ENCODE results near the gene AKAP9.
A peak's percentile ranks its signal among the peaks of the same experiment; 100 is the strongest.

AKAP9 gene

GRCh38 chr7:91999631-92000565, 59.2 kb downstream of the AKAP9 start:
- H3K36me3 ChIP-seq (ENCODE audit: control insufficient read depth, insufficient read depth, low read length) = no peaks in the 10 kb centered on the region

GRCh38 chr7:92002720-92003119, 62.1 kb downstream of the AKAP9 start:
- Histone ChIP-seq H3K36me3 (ENCODE audit: control insufficient read depth, insufficient read depth, low read length) (no peaks in the 10 kb centered on the region), H4K8ac (ENCODE audit: low read depth, low read length) (no peak overlapping the region), H3K79me1 (ENCODE audit: low read length) (no peaks in the 10 kb centered on the region), H3K4me3 (ENCODE audit: low read length) (no peak overlapping the region), H3K27ac (ENCODE audit: low read depth, low read length) (no peak overlapping the region), H3K79me2 (ENCODE audit: control insufficient read depth, insufficient read depth, low read length) (no peaks in the 10 kb centered on the region), H3K18ac (ENCODE audit: low read length) (no peak overlapping the region), H2BK120ac (ENCODE audit: low read depth, low read length) (no peak overlapping the region), H3K27me3 (ENCODE audit: insufficient read depth, low read length, poor library complexity) (no peaks in the 10 kb centered on the region), H3K23ac (ENCODE audit: low read length) (no peak overlapping the region), H3K4me2 (ENCODE audit: low read length) (no peak overlapping the region), H2BK5ac (ENCODE audit: low read length) (no peak overlapping the region), H3K4me1 (ENCODE audit: control insufficient read depth, low read depth, low read length) (no peaks in the 10 kb centered on the region), H3K4ac (ENCODE audit: low read depth, low read length) (no peak overlapping the region), H2AK5ac (ENCODE audit: low read length) (no peak overlapping the region), H2BK15ac (replicated peaks; ENCODE audit: low read depth) (no peak overlapping the region), H3K9ac (ENCODE audit: low read length) (no peak overlapping the region), H4K5ac (ENCODE audit: low read length) (no peak overlapping the region), H3K56ac (ENCODE audit: low read length) (no peak overlapping the region)
- no peak for DNase-seq
- no CpG with 5 or more reads among the region's 1 CpG for WGBS (ENCODE audit: extremely low coverage, insufficient coverage, low lambda C conversion rate)

More at GRCh38 chr7:91999631-92000565, 59.2 kb downstream of the AKAP9 start:
- no peak overlapping the region for H2AK5ac ChIP-seq (ENCODE audit: low read length)
- no peak overlapping the region for H3K27ac ChIP-seq (ENCODE audit: low read depth, low read length)
- H3K4me3 ChIP-seq (ENCODE audit: low read length) = no peak overlapping the region
- no peaks in the 10 kb centered on the region for H3K79me2 ChIP-seq (ENCODE audit: control insufficient read depth, insufficient read depth, low read length)
- no CpG with 5 or more reads among the region's 2 CpGs for WGBS (ENCODE audit: extremely low coverage, insufficient coverage, low lambda C conversion rate)
- no peak overlapping the region for H3K56ac ChIP-seq (ENCODE audit: low read length)
- H3K9ac ChIP-seq (ENCODE audit: low read length) = no peak overlapping the region
- H2BK120ac ChIP-seq (ENCODE audit: low read depth, low read length) = no peak overlapping the region
- H3K4me1 ChIP-seq (ENCODE audit: control insufficient read depth, low read depth, low read length) = no peaks in the 10 kb centered on the region
- H4K8ac ChIP-seq (ENCODE audit: low read depth, low read length) = no peak overlapping the region
- DNase-seq = no peak
- H3K4me2 ChIP-seq (ENCODE audit: low read length) = no peak overlapping the region
- H3K4ac ChIP-seq (ENCODE audit: low read depth, low read length) = no peak overlapping the region
- no peak overlapping the region for H3K18ac ChIP-seq (ENCODE audit: low read length)
- H2BK5ac ChIP-seq (ENCODE audit: low read length) = no peak overlapping the region
- H4K5ac ChIP-seq (ENCODE audit: low read length) = no peak overlapping the region
- no peak overlapping the region for H3K23ac ChIP-seq (ENCODE audit: low read length)
- no peak overlapping the region for H2BK15ac ChIP-seq (replicated peaks; ENCODE audit: low read depth)
- no peaks in the 10 kb centered on the region for H3K27me3 ChIP-seq (ENCODE audit: insufficient read depth, low read length, poor library complexity)
- H3K79me1 ChIP-seq (ENCODE audit: low read length) = no peaks in the 10 kb centered on the region

GRCh38 chr7:92006046-92006445, 65.4 kb downstream of the AKAP9 start:
- no CpG with 5 or more reads among the region's 2 CpGs for WGBS (ENCODE audit: extremely low coverage, insufficient coverage, low lambda C conversion rate)

GRCh38 chr7:92010215-92010614, 69.6 kb downstream of the AKAP9 start:
- Histone ChIP-seq H2BK5ac (ENCODE audit: low read length) (no peak overlapping the region), H3K9ac (ENCODE audit: low read length) (no peak overlapping the region), H3K27ac (ENCODE audit: low read depth, low read length) (no peak overlapping the region), H2BK15ac (replicated peaks; ENCODE audit: low read depth) (no peak overlapping the region), H2AK5ac (ENCODE audit: low read length) (no peak overlapping the region), H3K23ac (ENCODE audit: low read length) (no peak overlapping the region), H3K56ac (ENCODE audit: low read length) (no peak overlapping the region), H3K79me2 (ENCODE audit: control insufficient read depth, insufficient read depth, low read length) (no peaks in the 10 kb centered on the region), H4K5ac (ENCODE audit: low read length) (no peak overlapping the region), H3K4me2 (ENCODE audit: low read length) (no peak overlapping the region), H3K4ac (ENCODE audit: low read depth, low read length) (no peak overlapping the region), H3K18ac (ENCODE audit: low read length) (no peak overlapping the region), H3K4me3 (ENCODE audit: low read length) (no peak overlapping the region), H4K8ac (ENCODE audit: low read depth, low read length) (no peak overlapping the region), H3K36me3 (ENCODE audit: control insufficient read depth, insufficient read depth, low read length) (no peaks in the 10 kb centered on the region), H3K79me1 (ENCODE audit: low read length) (no peaks in the 10 kb centered on the region), H3K4me1 (ENCODE audit: control insufficient read depth, low read depth, low read length) (no peaks in the 10 kb centered on the region), H3K27me3 (ENCODE audit: insufficient read depth, low read length, poor library complexity) (no peaks in the 10 kb centered on the region), H2BK120ac (ENCODE audit: low read depth, low read length) (no peak overlapping the region)
- WGBS (ENCODE audit: extremely low coverage, insufficient coverage, low lambda C conversion rate) = no CpG with 5 or more reads among the region's 5 CpGs
- DNase-seq = peak; percentile 1

More at GRCh38 chr7:92006046-92006445, 65.4 kb downstream of the AKAP9 start:
- Histone ChIP-seq H2BK120ac (ENCODE audit: low read depth, low read length) (no peak overlapping the region), H3K4me2 (ENCODE audit: low read length) (no peak overlapping the region), H2BK5ac (ENCODE audit: low read length) (no peak overlapping the region), H3K18ac (ENCODE audit: low read length) (no peak overlapping the region), H4K5ac (ENCODE audit: low read length) (no peak overlapping the region), H3K23ac (ENCODE audit: low read length) (no peak overlapping the region), H3K79me2 (ENCODE audit: control insufficient read depth, insufficient read depth, low read length) (no peaks in the 10 kb centered on the region), H3K27me3 (ENCODE audit: insufficient read depth, low read length, poor library complexity) (no peaks in the 10 kb centered on the region), H3K36me3 (ENCODE audit: control insufficient read depth, insufficient read depth, low read length) (no peaks in the 10 kb centered on the region), H3K27ac (ENCODE audit: low read depth, low read length) (no peak overlapping the region), H3K4me1 (ENCODE audit: control insufficient read depth, low read depth, low read length) (no peaks in the 10 kb centered on the region), H3K9ac (ENCODE audit: low read length) (no peak overlapping the region), H2AK5ac (ENCODE audit: low read length) (no peak overlapping the region), H3K4ac (ENCODE audit: low read depth, low read length) (no peak overlapping the region), H2BK15ac (replicated peaks; ENCODE audit: low read depth) (no peak overlapping the region), H3K56ac (ENCODE audit: low read length) (no peak overlapping the region), H3K79me1 (ENCODE audit: low read length) (no peaks in the 10 kb centered on the region), H4K8ac (ENCODE audit: low read depth, low read length) (no peak overlapping the region), H3K4me3 (ENCODE audit: low read length) (no peak overlapping the region)
- no peak for DNase-seq

- Histone ChIP-seq H3K4me2 (ENCODE audit: low read length) (no peak overlapping the region), H3K56ac (ENCODE audit: low read length) (no peak overlapping the region), H3K27ac (ENCODE audit: low read depth, low read length) (no peak overlapping the region), H3K4me1 (ENCODE audit: control insufficient read depth, low read depth, low read length) (no peaks in the 10 kb centered on the region), H3K9ac (ENCODE audit: low read length) (no peak overlapping the region), H2AK5ac (ENCODE audit: low read length) (no peak overlapping the region), H3K18ac (ENCODE audit: low read length) (no peak overlapping the region), H3K27me3 (ENCODE audit: insufficient read depth, low read length, poor library complexity) (no peaks in the 10 kb centered on the region), H2BK5ac (ENCODE audit: low read length) (no peak overlapping the region), H4K5ac (ENCODE audit: low read length) (no peak overlapping the region), H4K8ac (ENCODE audit: low read depth, low read length) (no peak overlapping the region), H3K36me3 (ENCODE audit: control insufficient read depth, insufficient read depth, low read length) (no peaks in the 10 kb centered on the region), H2BK120ac (ENCODE audit: low read depth, low read length) (no peak overlapping the region), H3K79me1 (ENCODE audit: low read length) (no peaks in the 10 kb centered on the region), H3K4me3 (ENCODE audit: low read length) (no peak overlapping the region), H2BK15ac (replicated peaks; ENCODE audit: low read depth) (no peak overlapping the region), H3K23ac (ENCODE audit: low read length) (no peak overlapping the region), H3K4ac (ENCODE audit: low read depth, low read length) (no peak overlapping the region), H3K79me2 (ENCODE audit: control insufficient read depth, insufficient read depth, low read length) (no peaks in the 10 kb centered on the region)
- DNase-seq = no peak
Observed at GRCh38 chr7:92013611-92014010, 72.9 kb downstream of the AKAP9 start.

- no peak overlapping the region for H4K5ac ChIP-seq (ENCODE audit: low read length)
- H2BK5ac ChIP-seq (ENCODE audit: low read length) = no peak overlapping the region
Observed at GRCh38 chr7:92020636-92021035, 80.0 kb downstream of the AKAP9 start.

More at GRCh38 chr7:92020636-92021035, 80.0 kb downstream of the AKAP9 start:
- H3K27me3 ChIP-seq (ENCODE audit: insufficient read depth, low read length, poor library complexity) = no peaks in the 10 kb centered on the region
- no peak for DNase-seq
- H4K8ac ChIP-seq (ENCODE audit: low read depth, low read length) = no peak overlapping the region
- no peak overlapping the region for H3K4me2 ChIP-seq (ENCODE audit: low read length)
- H3K18ac ChIP-seq (ENCODE audit: low read length) = no peak overlapping the region
- H3K27ac ChIP-seq (ENCODE audit: low read depth, low read length) = no peak overlapping the region
- H2AK5ac ChIP-seq (ENCODE audit: low read length) = no peak overlapping the region
- no peaks in the 10 kb centered on the region for H3K4me1 ChIP-seq (ENCODE audit: control insufficient read depth, low read depth, low read length)
- H3K23ac ChIP-seq (ENCODE audit: low read length) = no peak overlapping the region
- no peaks in the 10 kb centered on the region for H3K79me1 ChIP-seq (ENCODE audit: low read length)
- no peaks in the 10 kb centered on the region for H3K79me2 ChIP-seq (ENCODE audit: control insufficient read depth, insufficient read depth, low read length)
- H3K9ac ChIP-seq (ENCODE audit: low read length) = no peak overlapping the region
- no peaks in the 10 kb centered on the region for H3K36me3 ChIP-seq (ENCODE audit: control insufficient read depth, insufficient read depth, low read length)
- no peak overlapping the region for H3K4me3 ChIP-seq (ENCODE audit: low read length)
- H2BK15ac ChIP-seq (replicated peaks; ENCODE audit: low read depth) = no peak overlapping the region
- H3K56ac ChIP-seq (ENCODE audit: low read length) = no peak overlapping the region
- H2BK120ac ChIP-seq (ENCODE audit: low read depth, low read length) = no peak overlapping the region
- no peak overlapping the region for H3K4ac ChIP-seq (ENCODE audit: low read depth, low read length)

Data from mesendoderm (in vitro differentiated cells).